Urothelium cell line (cell line): Measurements from ENCODE around the gene SRPK2.
"Not testable (repeated sequence)": the region's sequence is repeated elsewhere in the genome, so short reads cannot be mapped to it uniquely, and the experiment has no call there.

Experiments
- DNase-seq: peaks from one replicate; pipeline ENCODE4 v3.0.0; 2011; ENCODE audit warnings: low spot score, mixed read lengths
- FAIRE-seq: peaks from 2 replicates; lab custom pipeline; 2011; peaks lifted over from hg19 to GRCh38; lab: Jason Lieb, UNC

SRPK2 gene

DNA sequence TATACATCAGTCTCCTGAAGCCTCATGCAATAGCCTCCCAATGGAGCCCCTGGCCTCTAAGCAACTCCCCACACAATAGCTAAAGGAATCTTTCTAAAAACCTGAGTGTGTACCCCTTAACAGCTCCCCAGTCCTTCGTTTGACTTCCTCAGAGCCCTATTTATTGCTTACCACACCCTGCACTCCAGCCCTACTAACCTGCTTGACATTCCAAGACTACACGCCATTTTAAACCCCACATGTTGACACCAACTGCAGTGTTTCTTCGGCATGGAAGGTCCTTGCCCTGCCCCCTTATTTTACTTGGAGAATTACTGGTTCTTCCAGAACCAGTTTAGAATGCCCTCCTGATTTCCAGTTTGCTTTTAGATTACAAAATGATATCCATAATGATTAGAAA, 10.8 kb downstream of the SRPK2 start:
- DNase-seq (no peak), FAIRE-seq (no peak)

DNA sequence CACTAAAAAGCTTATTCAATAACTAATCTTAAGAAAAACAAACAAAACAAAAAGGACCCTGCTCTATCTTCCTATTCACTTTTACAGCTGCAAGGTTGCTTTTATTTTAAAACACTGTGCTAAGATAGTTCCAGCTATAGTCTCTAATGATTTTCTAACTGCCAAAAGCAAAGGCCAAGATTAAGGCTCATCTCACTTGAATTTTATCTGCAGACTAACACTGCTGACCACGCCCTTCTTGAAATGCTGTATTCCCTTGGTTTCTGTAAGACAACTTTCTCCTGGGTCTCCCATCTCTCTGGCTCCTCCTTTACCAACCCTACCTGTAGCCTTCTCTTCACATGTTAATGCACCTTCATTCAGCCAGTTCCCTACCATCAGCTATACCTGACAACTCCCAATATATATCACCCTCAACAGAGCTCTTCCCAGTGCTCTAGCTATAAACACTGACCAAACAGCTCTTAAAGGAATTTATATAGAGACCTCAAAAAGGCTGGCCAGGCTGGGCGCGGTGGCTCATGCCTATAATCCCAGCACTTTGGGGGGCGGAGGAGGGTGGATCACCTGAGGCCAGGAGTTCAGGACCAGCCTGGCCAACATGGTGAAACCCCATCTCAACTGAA, 11.7 kb downstream of the SRPK2 start:
- DNase-seq: no peak
- no peak for FAIRE-seq

DNA sequence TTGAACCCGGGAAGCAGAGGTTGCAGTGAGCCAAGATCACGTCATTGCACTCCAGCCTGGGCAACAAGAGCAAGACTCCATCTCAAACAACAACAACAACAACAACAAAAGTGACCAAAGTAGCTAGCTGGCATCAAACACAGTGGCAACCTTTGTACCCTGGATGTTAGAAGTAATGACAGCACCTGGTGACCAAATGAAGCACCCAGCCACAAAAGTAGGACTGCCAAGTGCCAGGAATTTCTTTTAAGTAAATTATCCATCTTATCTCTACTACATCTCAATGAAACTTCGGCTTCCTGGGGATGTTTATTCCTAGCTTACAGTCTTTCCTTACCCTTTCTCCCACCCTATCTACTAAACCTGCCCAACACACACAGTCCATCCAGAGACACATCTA, 18.8 kb downstream of the SRPK2 start:
- FAIRE-seq (no peak), DNase-seq (no peak)

DNA sequence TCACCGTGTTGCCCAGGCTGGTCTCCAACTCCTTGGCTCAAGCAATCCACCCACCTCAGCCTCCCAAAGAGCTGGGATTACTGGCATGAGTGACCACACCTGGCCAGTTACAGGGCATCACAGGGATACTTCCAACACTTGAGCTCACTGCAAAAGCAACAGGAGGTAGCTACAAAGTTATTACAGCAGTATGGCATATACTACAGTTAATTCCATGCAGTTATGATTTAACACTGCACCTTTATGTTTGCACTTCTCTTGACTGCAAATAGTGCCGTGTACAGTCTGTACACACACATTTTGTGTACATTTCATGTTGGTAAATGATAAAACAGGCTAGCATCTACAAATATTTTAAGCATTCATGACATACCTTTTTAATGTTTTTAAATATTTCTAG, 21.3 kb downstream of the SRPK2 start:
- DNase-seq (no peak), FAIRE-seq (no peak)

DNA sequence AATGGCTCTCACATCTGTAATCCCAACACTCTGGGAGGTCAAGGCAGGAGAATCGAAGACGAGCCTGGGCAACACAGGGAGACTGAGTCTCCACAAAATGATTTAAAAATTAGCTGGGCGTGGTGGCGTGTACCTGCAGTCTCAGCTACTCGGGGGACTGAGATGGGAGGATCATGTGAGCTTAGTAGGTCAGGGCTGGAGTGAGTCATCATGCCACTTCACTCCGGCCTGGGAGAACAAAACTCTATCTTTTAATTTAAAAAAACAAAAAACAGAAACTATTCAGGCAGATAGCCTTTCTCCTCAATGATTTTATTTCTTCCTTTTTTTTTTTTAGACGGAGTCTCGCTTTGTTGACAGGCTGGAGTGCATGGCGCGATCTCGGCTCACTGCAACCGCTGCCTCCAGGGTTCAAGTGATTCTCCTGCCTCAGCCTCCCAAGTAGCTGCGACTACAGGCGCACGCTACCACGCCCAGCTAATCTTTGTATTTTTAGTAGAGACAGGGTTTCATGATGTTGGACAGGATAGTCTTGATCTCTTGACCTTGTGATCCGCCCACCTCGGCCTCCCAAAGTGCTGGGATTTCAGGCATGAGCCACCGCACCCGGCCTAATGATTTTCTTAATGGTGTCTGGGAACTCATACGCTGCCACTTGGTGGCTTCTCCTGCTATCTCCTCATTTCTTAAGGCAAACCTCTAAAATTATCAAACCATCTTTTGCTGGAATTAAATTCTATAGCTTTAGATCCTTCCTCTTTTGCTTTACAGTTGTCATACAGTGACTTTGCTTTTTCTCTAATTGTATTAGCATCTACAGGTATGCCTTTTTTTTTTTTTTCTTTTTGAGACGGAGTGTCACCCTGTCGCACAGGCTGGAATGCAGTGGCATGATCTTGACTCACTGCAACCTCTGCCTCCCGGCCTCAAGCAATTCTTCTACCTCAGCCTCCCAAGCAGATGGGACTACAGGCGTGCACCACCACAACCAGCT, 22.9 kb downstream of the SRPK2 start:
- FAIRE-seq (no peak), DNase-seq (no peak)

DNA sequence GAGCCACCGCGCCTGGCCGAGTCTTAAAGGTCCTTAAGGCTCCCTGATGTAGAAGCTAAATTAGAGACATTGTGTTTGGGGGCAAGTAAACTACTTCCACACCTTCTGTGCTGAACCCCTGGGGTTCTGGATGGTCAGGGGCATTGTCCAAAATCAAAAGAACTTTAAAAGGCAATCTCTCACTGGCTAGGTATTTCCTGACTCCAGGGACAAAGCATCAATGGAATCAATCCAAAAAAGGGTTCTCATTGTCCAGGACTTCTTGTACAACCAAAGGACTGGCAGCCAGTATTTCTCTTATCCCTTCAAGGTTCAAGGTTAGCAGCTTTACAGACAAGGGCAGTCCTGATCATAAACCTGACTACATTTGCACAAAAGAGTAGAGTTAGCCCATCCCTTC, 24.0 kb downstream of the SRPK2 start:
- DNase-seq (no peak), FAIRE-seq (no peak)

DNA sequence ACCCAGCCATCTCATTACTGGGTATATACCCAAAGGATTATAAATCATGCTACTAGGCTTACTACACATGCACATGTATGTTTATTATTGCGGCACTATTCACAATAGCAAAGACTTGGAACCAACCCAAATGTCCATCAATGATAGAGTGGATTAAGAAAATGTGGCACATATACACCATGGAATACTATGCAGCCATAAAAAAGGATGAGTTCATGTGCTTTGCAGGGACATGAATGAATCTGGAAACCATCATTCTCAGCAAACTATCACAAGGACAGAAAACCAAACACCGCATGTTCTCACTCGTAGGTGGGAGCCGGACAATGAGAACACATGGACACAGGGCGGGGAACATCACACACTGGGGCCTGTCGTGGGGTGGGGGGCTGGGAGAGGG, 25.1 kb downstream of the SRPK2 start:
- not testable (repeated sequence) for DNase-seq, FAIRE-seq

DNA sequence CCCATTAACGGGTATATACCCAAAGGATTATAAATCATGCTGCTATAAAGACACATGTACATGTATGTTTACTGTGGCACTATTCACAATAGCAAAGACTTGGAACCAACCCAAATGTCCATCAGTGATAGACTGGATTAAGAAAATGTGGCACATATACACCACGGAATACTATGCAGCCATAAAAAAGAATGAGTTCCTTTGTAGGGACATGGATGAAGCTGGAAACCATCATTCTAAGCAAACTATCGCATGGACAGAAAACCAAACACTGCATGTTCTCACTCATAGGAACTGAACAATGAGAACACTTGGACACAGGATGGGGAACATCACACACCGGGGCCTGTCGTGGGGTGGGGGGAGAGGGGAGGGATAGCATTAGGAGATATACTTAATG, 26.0 kb downstream of the SRPK2 start:
- DNase-seq, FAIRE-seq: not testable (repeated sequence)

DNA sequence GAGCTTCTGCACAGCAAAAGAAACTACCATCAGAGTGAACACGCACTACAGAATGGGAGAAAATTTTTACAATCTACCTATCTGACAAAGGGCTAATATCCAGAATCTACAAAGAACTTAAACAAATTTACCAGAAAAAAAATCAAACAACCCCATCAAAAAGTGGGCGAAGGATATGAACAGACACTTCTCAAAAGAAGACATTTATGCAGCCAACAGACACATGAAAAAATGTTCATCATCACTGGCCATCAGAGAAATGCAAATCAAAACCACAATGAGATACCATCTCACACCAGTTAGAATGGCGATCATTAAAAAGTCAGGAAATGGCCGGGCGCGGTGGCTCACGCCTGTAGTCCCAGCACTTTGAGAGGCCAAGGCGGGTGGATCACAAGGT, 26.7 kb downstream of the SRPK2 start:
- FAIRE-seq: not testable (repeated sequence)

DNA sequence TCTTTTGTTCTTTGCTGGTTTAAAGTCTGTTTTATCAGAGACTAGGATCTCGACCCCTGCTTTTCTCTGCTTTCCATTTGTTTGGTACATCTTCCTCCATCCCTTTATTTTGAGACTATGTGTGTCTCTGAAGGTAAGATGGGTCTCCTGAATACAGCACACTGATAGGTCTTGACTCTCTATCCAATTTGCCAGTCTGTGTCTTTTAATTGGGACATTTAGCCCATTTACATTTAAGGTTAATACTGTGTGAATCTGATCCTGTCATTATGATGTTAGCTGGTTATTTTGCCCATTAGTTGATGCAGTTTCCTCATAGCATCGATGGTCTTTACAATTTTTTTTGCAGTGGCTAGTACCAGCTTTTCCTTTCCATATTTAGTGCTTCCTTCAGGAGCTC, 28.6 kb downstream of the SRPK2 start:
- not testable (repeated sequence) for DNase-seq, FAIRE-seq

More for the DNA sequence above, 26.7 kb downstream of the SRPK2 start:
- DNase-seq: not testable (repeated sequence)

DNA sequence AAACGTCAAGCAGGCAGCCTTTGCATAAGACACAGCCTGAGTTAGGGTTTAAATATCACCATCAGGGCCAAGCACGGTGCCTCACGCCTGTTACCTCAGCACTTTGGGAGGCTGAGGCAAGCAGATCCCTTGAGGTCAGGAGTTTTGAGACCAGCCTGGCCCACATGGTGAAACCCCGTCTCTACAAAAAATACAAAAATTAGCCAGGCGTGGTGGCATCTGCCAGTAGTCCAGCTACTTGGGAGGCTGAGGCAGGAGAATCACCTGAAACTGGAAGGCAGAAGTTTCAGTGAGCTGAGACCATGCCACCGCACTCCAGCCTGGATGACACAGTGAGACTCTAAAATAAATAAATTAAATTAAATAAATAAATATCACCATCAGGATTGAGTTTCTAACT, 33.0 kb downstream of the SRPK2 start:
- no peak for FAIRE-seq
- no peak for DNase-seq

DNA sequence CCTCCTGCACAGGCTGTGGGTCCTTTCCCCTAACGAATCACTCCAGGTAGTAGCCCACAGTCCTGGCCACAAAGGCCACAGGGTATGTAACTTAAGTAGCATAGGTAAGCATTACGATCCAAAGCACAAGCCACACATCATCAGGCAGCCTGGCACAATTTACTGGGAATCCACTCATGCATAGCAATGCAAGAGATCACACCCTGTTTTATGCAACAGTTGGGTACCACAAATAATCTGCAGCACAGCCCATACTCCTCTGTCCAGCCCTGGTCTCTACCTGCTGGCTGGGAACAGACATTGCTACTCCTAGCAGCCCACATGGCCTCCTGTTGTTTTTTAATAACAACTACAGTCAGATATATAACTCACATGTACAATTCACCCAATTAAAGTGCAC, 34.3 kb downstream of the SRPK2 start:
- FAIRE-seq (no peak), DNase-seq (no peak)

DNA sequence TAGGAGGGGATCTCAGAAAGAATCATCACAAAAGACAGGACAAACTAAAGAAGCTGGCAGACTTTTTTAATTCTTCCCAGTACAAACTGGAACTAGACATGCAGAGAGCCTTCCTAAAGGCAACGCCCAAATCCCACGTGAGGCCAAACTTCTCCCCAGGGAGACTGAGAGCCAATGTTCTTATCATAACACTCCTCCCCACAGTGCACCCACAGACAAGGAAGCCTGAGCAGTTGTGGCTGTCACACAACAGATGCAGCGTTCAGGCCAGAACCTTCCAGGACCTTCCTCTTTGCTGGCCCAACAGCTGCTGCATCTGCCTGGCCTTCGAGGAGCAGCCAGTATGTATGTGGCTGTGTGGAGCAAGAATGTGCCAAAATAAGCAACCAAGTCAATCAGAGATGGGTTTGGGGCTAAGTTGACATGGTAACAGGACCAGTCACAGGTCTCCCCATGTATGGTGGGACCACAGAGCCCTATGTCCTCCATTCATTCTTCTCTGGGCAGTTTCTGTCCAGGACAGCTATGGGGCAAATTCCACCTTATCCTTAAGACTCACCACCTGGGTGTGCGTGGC, 34.9 kb downstream of the SRPK2 start:
- DNase-seq: no peak
- no peak for FAIRE-seq

DNA sequence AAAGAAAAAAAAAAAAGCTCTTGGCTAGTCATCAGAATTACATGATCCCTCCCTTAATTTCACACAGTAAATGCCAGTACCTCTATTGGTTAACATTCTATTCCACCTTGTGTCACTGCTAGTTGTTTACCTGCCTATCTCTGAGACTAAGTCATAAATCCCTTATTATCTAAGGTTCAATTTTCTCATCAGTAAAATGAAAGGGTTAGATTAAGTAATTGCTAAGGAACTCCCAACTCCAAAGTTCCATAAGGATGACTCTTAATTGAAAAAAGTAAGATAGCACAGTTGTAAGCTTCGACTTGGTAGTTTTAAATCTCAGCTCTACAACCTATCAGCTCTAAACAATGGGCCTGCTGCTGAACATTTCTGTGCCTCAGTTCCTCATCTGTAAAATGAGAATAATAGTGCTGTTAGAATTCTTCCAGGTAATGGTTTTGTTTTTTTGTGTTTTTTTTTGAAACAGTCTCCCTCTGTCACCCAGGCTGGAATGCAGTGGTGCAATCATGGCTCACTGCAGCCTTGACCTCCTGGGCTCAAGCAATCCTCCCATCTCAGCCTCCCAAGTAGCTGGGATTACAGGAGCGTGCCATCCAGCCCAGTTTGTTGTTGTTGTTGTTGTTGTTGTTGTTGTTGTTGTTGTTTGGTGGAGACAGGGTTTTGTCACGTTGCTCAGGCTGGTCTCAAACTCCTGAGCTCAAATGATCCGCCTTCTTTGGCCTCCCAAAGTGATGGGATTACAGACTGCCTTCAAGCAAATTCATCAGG, 35.6 kb downstream of the SRPK2 start:
- no peak for FAIRE-seq
- DNase-seq: no peak

DNA sequence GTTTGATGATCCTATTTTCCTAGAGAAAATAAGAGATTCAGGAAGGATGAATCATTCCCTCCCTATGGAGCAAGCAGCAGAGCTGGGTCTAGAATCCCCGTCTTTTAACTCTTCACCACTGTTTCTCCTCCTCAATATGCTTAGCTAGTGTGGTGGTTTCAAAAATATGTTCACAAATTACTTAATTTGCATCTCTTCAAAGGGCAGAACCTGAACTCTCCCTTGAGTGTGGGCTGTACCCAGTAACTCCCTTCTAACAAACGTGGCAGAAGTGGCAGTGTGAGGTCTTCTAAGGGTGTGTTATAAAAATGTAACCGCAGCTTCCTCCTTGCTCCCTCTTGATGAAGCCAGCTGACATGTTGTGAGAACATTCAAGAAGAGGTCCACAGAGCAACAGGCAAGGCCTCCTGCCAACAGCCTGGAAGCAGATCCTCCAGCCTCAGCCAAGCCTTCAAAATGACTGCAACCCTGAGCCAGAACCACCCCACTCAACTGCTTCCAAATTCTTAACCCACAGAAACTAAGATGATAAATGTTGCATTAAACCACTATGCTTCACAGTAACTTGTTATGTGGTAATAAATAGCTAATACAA, 36.6 kb downstream of the SRPK2 start:
- FAIRE-seq (no peak), DNase-seq (peak; percentile 63)

DNA sequence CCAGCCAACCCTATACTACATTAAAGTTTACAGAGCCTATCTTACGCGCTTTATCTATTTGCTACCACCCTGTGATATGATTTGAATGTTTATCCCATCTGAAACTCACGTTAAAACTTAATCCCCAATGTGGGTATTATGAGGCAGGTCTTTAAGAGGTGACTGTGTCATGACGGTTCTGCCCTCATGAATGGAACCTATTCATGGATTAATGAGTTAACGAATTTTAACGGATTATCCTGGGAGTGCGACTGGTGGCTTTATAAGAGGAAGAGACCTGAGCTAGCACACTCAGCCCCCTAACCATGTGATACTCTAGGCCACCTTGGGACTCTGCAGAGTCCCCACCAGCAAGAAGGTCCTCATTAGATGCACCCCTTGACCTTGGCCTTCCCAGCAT, 37.8 kb downstream of the SRPK2 start:
- DNase-seq (no peak), FAIRE-seq (no peak)

DNA sequence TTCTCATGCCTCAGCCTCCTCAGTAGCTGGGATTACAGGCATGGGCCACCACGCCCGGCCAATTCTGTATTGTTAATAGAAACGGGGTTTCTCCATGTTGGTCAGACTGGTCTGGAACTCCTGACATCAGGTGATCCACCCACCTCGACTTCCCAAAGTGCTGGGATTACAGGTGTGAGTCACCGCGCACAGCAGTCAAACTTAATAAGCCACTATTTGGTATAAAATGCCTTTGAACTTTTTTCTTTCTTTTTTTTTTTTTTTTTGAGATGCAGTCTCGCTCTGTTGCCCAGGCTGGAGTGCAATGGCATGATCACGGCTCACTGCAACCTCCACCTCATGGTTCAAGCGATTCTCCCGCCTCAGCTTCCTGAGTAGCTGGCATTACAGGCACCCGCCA, 40.5 kb downstream of the SRPK2 start:
- not testable (repeated sequence) for FAIRE-seq, DNase-seq

DNA sequence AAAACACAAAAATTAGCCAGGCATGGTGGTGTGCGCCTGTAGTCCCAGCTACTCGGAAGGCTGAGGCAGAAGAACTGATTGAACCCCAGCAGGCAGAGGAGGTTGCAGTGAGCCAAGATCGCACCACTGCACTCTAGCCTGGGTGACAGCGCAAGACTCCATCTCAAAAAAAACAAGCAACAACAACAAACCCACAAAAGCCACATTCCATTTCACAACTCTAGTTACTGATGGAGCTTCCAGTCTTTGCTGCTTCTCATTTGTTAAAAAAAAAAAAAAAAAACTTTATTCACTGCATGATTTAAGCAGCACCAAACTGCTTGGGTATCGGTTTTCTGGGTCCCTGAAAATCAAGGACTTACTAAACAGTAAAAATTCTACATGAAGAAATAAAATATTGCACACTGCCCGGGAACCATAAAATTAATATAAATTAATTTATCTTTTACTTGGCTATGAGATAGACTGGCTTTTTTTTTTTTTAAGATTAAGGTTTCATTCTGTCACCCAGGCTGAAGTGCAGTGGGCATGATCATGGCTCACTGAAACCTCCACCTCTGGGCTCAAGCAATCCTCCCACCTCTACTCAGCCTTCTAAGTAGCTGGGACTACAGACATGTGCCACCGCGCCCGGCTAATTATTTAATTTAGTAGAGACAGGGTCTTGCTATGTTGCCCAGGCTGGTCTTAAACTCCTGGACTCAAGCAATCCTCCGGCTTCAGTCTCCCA, 42.0 kb downstream of the SRPK2 start:
- no peak for FAIRE-seq
- DNase-seq: no peak

DNA sequence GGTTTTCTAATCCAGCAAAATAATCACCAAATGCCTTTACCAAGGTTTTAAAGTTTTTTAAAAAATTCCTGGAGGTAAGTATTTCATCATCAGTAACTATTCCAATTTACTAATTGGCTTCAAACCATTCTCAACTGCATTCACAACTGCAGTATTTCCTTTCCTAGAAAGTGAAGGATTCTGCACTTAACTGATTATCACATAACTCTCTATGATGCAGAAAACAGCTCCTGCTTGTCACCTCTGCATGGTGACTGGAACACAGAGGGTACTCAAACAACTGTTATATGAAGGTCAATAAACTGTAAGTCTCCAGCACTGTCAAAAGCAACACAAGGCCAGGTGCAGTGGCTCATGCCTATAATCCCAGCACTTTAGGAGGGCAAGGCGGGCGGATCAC, 42.6 kb downstream of the SRPK2 start:
- no peak for FAIRE-seq
- DNase-seq: no peak

DNA sequence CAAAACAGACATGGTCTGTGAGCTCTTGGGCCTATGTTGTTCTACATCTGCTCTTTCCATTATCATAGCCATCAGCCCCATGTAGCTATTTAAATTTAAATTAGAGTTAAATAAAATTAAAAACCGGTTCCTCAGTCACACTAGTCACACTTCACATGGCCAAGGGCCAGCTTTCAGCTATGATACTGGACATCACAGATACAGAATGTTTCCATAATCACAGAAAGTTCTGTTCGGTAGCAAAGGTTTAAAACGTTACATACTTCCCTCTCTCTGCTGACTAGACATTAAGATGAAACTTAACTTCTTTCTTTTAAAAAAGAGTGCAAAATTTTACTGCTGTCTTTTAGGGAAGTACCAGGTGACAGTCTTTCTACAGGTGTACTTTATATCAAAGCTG, 43.0 kb downstream of the SRPK2 start:
- DNase-seq: no peak
- no peak for FAIRE-seq
